Measurements from ENCODE around the gene NOM1. TPM values are rescaled to one million over a fixed set of nuclear protein-coding genes. Genes with fewer than 3 reads are reported as not detected.
"Not testable (repeated sequence)": the region's sequence is repeated elsewhere in the genome, so short reads cannot be mapped to it uniquely, and the experiment has no call there.

NOM1 gene
- total and polyA plus RNA-seq, 2 donors (not counting 3 experiments of a cell fraction or from before 2014, with no cell fraction given): 13.7 to 38.6 TPM

- Histone ChIP-seq H3K27ac (ENCODE audit: insufficient read depth, low read depth, low read length) (no peak overlapping the region), H3K4me3 (replicated peaks in 1 of 3; ENCODE audit: insufficient read depth in 1 of 3, low read depth in 1 of 3, low read length in 3 of 3) (no peak overlapping the region), H3K27me3 (ENCODE audit: control insufficient read depth in 2 of 2, insufficient read depth in 2 of 2, low read length in 2 of 2) (peaks cover 8 to 12% of the 10 kb centered on the region in 2 experiments), H3K4me2 (ENCODE audit: insufficient read depth, low read length) (no peak overlapping the region), H2AFZ (ENCODE audit: low read depth, low read length) (no peak overlapping the region), H3K36me3 (ENCODE audit: control insufficient read depth in 2 of 2, extremely low read depth in 1 of 2, insufficient read depth in 2 of 2, low read length in 2 of 2) (no peaks in the 10 kb centered on the region), H3K4me1 (ENCODE audit: control insufficient read depth, extremely low read depth, insufficient read depth, low read length) (no peaks in the 10 kb centered on the region), H3K9ac (replicated peaks; ENCODE audit: extremely low read depth, insufficient read depth, low read length) (no peak overlapping the region), H4K20me1 (replicated peaks; ENCODE audit: control insufficient read depth, extremely low read depth, insufficient read depth, low read length) (no peaks in the 10 kb centered on the region), H3K9me1 (replicated peaks; ENCODE audit: control insufficient read depth, extremely low read depth, insufficient read depth, low read length) (no peaks in the 10 kb centered on the region), H3K79me2 (ENCODE audit: control insufficient read depth, insufficient read depth, low read length) (no peaks in the 10 kb centered on the region), H3K9me3 (replicated peaks; ENCODE audit: control insufficient read depth, insufficient read depth, low read length) (no peaks in the 10 kb centered on the region)
- dilution Hi-C loops (cut with MboI; ENCODE audit: extremely low pct_ligation_motif_present, low sequenced_read_pairs) (no loop called here), intact Hi-C loops (cut with micrococcal nuclease) (no loop called here)
- DNase-seq (ENCODE audit: low read depth, low spot score) (no peak), FAIRE-seq (no peak)
- POLR2A ChIA-PET: no interaction called here
- CTCF ChIA-PET: interaction anchor here (1.7 kb wide), 1 partner anchor 30 kb away, joined by 5 read pairs; the partner anchor contains the start of gene NOM1
- no TSS peak for BruUV-seq (replicated peaks)
- TF ChIP-seq POLR2A (IDR thresholded peaks at IDR 0.05; ENCODE audit: low read depth, low read length) (no peak), POLR2AphosphoS5 (IDR thresholded peaks at IDR 0.05; ENCODE audit: insufficient read depth, low read depth, low read length) (no peak), MAX (IDR thresholded peaks at IDR 0.05; ENCODE audit: insufficient read depth, insufficient read length) (no peak), JUN (IDR thresholded peaks at IDR 0.05; ENCODE audit: borderline replicate concordance, insufficient read depth, insufficient read length, low read depth) (no peak), EZH2 (IDR thresholded peaks at IDR 0.05; ENCODE audit: borderline replicate concordance, low read depth, low read length, severe bottlenecking) (no peak), FOS (IDR thresholded peaks at IDR 0.05; ENCODE audit: borderline replicate concordance, insufficient read depth, low read length) (no peak), MYC (IDR thresholded peaks at IDR 0.05; ENCODE audit: low read depth, low read length) (no peak), GATA2 (IDR thresholded peaks at IDR 0.05; ENCODE audit: insufficient read depth, insufficient read length, low read depth, low read length) (no peak), CTCF (IDR thresholded peaks at IDR 0.05; ENCODE audit: extremely low read depth in 1 of 2, insufficient read depth in 1 of 2, low read depth in 1 of 2, low read length in 2 of 2) (no peak)
Observed at GRCh38 chr7:156920076-156920475, 29.4 kb upstream of the NOM1 start.

- DNase-seq (ENCODE audit: low read depth, low spot score); intact Hi-C loops (cut with micrococcal nuclease); H3K4me2 ChIP-seq (ENCODE audit: insufficient read depth, low read length); H3K4me3 ChIP-seq (replicated peaks in 1 of 3; ENCODE audit: insufficient read depth in 1 of 3, low read depth in 1 of 3, low read length in 3 of 3); H3K4me1 ChIP-seq (ENCODE audit: control insufficient read depth, extremely low read depth, insufficient read depth, low read length); FAIRE-seq; H3K9ac ChIP-seq (replicated peaks; ENCODE audit: extremely low read depth, insufficient read depth, low read length); BruUV-seq (replicated peaks); H3K9me3 ChIP-seq (replicated peaks; ENCODE audit: control insufficient read depth, insufficient read depth, low read length); H3K36me3 ChIP-seq (ENCODE audit: control insufficient read depth in 2 of 2, extremely low read depth in 1 of 2, insufficient read depth in 2 of 2, low read length in 2 of 2); POLR2A ChIA-PET; H3K79me2 ChIP-seq (ENCODE audit: control insufficient read depth, insufficient read depth, low read length); dilution Hi-C loops (cut with MboI; ENCODE audit: extremely low pct_ligation_motif_present, low sequenced_read_pairs); H4K20me1 ChIP-seq (replicated peaks; ENCODE audit: control insufficient read depth, extremely low read depth, insufficient read depth, low read length); H3K9me1 ChIP-seq (replicated peaks; ENCODE audit: control insufficient read depth, extremely low read depth, insufficient read depth, low read length); H3K27ac ChIP-seq (ENCODE audit: insufficient read depth, low read depth, low read length); H2AFZ ChIP-seq (ENCODE audit: low read depth, low read length): not testable (repeated sequence)
- CTCF ChIA-PET: interaction anchor here (1.7 kb wide), 1 partner anchor 29 kb away, joined by 5 read pairs; the partner anchor contains the start of gene NOM1
- H3K27me3 ChIP-seq (ENCODE audit: control insufficient read depth in 2 of 2, insufficient read depth in 2 of 2, low read length in 2 of 2): peaks cover 8 to 10% of the 10 kb centered on the region in 2 experiments
Observed at GRCh38 chr7:156920487-156921373, 28.8 kb upstream of the NOM1 start.

Measured in endothelial cell of umbilical vein (primary cell).